ENCODE measurements around the gene PI4KB.

PI4KB gene

GRCh38 chr1:151294742-151295462 is 32.3 kb downstream of the PI4KB start:
- H3K4me3 ChIP-seq (ENCODE audit: low read depth, low read length) = no peak overlapping the region
- TF ChIP-seq CTCF (IDR thresholded peaks at IDR 0.05; ENCODE audit: low read depth, low read length) = no peak

- H3K4me3 ChIP-seq (ENCODE audit: low read depth, low read length) = no peak overlapping the region
- no peak for TF ChIP-seq CTCF (IDR thresholded peaks at IDR 0.05; ENCODE audit: low read depth, low read length)
These were observed 34.1 kb downstream of the PI4KB start for GRCh38 chr1:151293093-151293492.

GRCh38 chr1:151292207-151293030 is 34.8 kb downstream of the PI4KB start:
- TF ChIP-seq CTCF (IDR thresholded peaks at IDR 0.05; ENCODE audit: low read depth, low read length) = 0 out of 2 replicates have a peak, but pooled peaks have one; percentile 10
- H3K4me3 ChIP-seq (ENCODE audit: low read depth, low read length) = no peak overlapping the region

GRCh38 chr1:151290709-151291303 is 36.4 kb downstream of the PI4KB start:
- no peak overlapping the region for H3K4me3 ChIP-seq (ENCODE audit: low read depth, low read length)
- no peak for TF ChIP-seq CTCF (IDR thresholded peaks at IDR 0.05; ENCODE audit: low read depth, low read length)

- TF ChIP-seq CTCF (IDR thresholded peaks at IDR 0.05; ENCODE audit: low read depth, low read length) = no peak
- H3K4me3 ChIP-seq (ENCODE audit: low read depth, low read length) = no peak overlapping the region
These were observed 37.1 kb downstream of the PI4KB start for GRCh38 chr1:151289991-151290708.

GRCh38 chr1:151289080-151289935 is 37.9 kb downstream of the PI4KB start:
- H3K4me3 ChIP-seq (ENCODE audit: low read depth, low read length) = no peak overlapping the region
- TF ChIP-seq CTCF (IDR thresholded peaks at IDR 0.05; ENCODE audit: low read depth, low read length) = no peak
